OCI-LY1 (cell line): ENCODE results near the gene PDIK1L.

Experiments used
- CTCF ChIP-seq: fragments of 200-600 bp; sonication (generic), shearing (Covaris generic); IDR thresholded peaks from 2 replicates; pipeline ENCODE4 v1.5.1; 2017; ENCODE audit warnings: mild to moderate bottlenecking, antibody characterized with exemption, low read length, moderate library complexity, mixed read lengths
- EZH2 ChIP-seq: fragments of 200-600 bp; sonication (generic), shearing (Covaris generic); IDR thresholded peaks from 2 replicates; pipeline ENCODE4 v1.8.0; 2017; ENCODE audit warnings: borderline replicate concordance, mixed run types, mild to moderate bottlenecking, antibody characterized with exemption, low read length, moderate library complexity, mixed read lengths

- TF ChIP-seq CTCF = peak; percentile 80
- no peak for TF ChIP-seq EZH2
These were observed 58.2 kb downstream of the PDIK1L start, which contains the start of gene ZNF593 for GRCh38 chr1:26169669-26170471.
